OCI-LY7 (cell line): ENCODE results near the gene TMEM119. TPM values are rescaled to one million over a fixed set of nuclear protein-coding genes. Genes with fewer than 3 reads are reported as not detected.

Experiments used
- BruUV-seq: library from RNA; stranded (reverse); fragments of 400-500 nt; replicated peaks from 2 replicates; lab custom pipeline; 2021; lab: Mats Ljungman, UMichigan
- CTCF ChIA-PET: fragments of 300-600 bp; sonication (Branson Sonifier 250); formaldehyde crosslinking; loops from one replicate; lab custom pipeline; 2022; ENCODE audit warnings: antibody characterized with exemption; ENCODE audit not compliant: unreplicated experiment; lab: Charles Lee
- POLR2A ChIA-PET: fragments of 300-600 bp; sonication (Branson Sonifier 250); formaldehyde crosslinking; loops from one replicate; lab custom pipeline; 2022; ENCODE audit warnings: antibody characterized with exemption; lab: Charles Lee
- DNase-seq: peaks from one replicate; pipeline ENCODE4 v3.0.0-alpha.2; 2015; ENCODE audit warnings: low spot score
- H2AFZ ChIP-seq: fragments of 200-600 bp; sonication (generic), shearing (Covaris generic); 2 replicates; pipeline ENCODE4 v1.6.1; 2014; ENCODE audit warnings: mild to moderate bottlenecking, antibody characterized with exemption, low read length, moderate library complexity
- H3K27ac ChIP-seq: fragments of 200-600 bp; sonication (generic); 2 replicates; pipeline ENCODE4 v1.5.1; 2014; ENCODE audit warnings: mixed run types, low read depth, mild to moderate bottlenecking, moderate library complexity, low read length, inconsistent platforms; ENCODE audit not compliant: poor library complexity, severe bottlenecking
- H3K36me3 ChIP-seq: fragments of 200-600 bp; sonication (generic); 2 replicates; pipeline ENCODE4 v1.6.1; 2014; ENCODE audit warnings: mild to moderate bottlenecking, antibody characterized with exemption, low read length, moderate library complexity, mixed read lengths; ENCODE audit not compliant: insufficient read depth
- H3K4me1 ChIP-seq: fragments of 200-600 bp; sonication (generic); 2 replicates; pipeline ENCODE4 v1.5.1; 2014; ENCODE audit warnings: mild to moderate bottlenecking, low read length; ENCODE audit not compliant: insufficient read depth, poor library complexity, severe bottlenecking
- H3K4me2 ChIP-seq: fragments of 200-600 bp; sonication (generic); 2 replicates; pipeline ENCODE4 v1.6.1; 2014; ENCODE audit warnings: mild to moderate bottlenecking, low read length
- H3K4me3 ChIP-seq: fragments of 200-600 bp; sonication (generic); 2 replicates; pipeline ENCODE4 v1.5.1; 2014; ENCODE audit warnings: mild to moderate bottlenecking, low read depth, low read length; ENCODE audit not compliant: poor library complexity, severe bottlenecking
- H3K79me2 ChIP-seq: fragments of 200-600 bp; sonication (generic); 2 replicates; pipeline ENCODE4 v1.6.1; 2016; ENCODE audit warnings: low read depth, mild to moderate bottlenecking, low read length, moderate library complexity, mixed read lengths; ENCODE audit not compliant: insufficient read depth
- H3K9me2 ChIP-seq: fragments of 200-600 bp; sonication (generic); 2 replicates; pipeline ENCODE4 v1.6.1; 2016; ENCODE audit warnings: mild to moderate bottlenecking, low read length, mixed read lengths; ENCODE audit not compliant: insufficient read depth
- H3K9me3 ChIP-seq: fragments of 200-600 bp; sonication (generic); 2 replicates; pipeline ENCODE4 v1.6.1; 2014; ENCODE audit warnings: mild to moderate bottlenecking, mixed run types, low read length, mixed read lengths
- H4K20me1 ChIP-seq: fragments of 200-600 bp; sonication (generic); 2 replicates; pipeline ENCODE4 v1.6.1; 2014; ENCODE audit warnings: mild to moderate bottlenecking, antibody characterized with exemption, low read length, moderate library complexity, mixed read lengths; ENCODE audit not compliant: insufficient read depth
- CTCF ChIP-seq: fragments of 200-600 bp; sonication (generic); conservative IDR thresholded peaks from 2 replicates; pipeline ENCODE4 v1.5.1; 2014; ENCODE audit warnings: mild to moderate bottlenecking, antibody characterized with exemption, low read length, moderate library complexity, mixed read lengths
- EZH2phosphoT487 ChIP-seq: fragments of 200-600 bp; sonication (generic); IDR thresholded peaks from 2 replicates; pipeline ENCODE4 v1.6.1; 2018; ENCODE audit warnings: low read depth, borderline replicate concordance, mild to moderate bottlenecking, mixed run types, antibody characterized with exemption, low read length, moderate library complexity, mixed read lengths
- intact Hi-C: fragments of 100-400 bp; cut with micrococcal nuclease; formaldehyde crosslinking; loops from one replicate; pipeline ENCODE4 v1.10.0; 2022; ENCODE audit not compliant: unreplicated experiment
- total RNA-seq, 2 experiments: library from RNA; depleted of rRNA in 1 of 2; stranded (reverse); fragments of >200 nt in 1 of 2; shearing (Covaris generic) in 1 of 2; gene quantifications; 2 replicates each; pipeline ENCODE4 v1.2.3, GENCODE V29; 2014 to 2022

Gene TMEM119
- total RNA-seq, 2 experiments from 2014 or later: not detected

GRCh38 chr12:108560752-108561719 lies 36.8 kb downstream of the TMEM119 start, which contains the start of gene SART3:
SART3 (minus strand) TSS chr12:108561173; CDS start chr12:108561154, 19 bp downstream.
- no peaks in the 10 kb centered on the region for H3K9me2 ChIP-seq
- peak within 1 kb of the TSS; percentile 59 for H2AFZ ChIP-seq
- CTCF ChIA-PET: interaction anchor here (0.5 kb wide), 1 partner anchor 21 kb away, joined by 4 read pairs; no protein-coding TSS in a partner anchor
- no TSS peak for BruUV-seq
- peak within 1 kb of the TSS; percentile 82 for H3K27ac ChIP-seq
- H3K4me2 ChIP-seq: peak within 1 kb of the TSS; percentile 85
- peaks cover 82% of the 10 kb centered on the region for H3K79me2 ChIP-seq
- peaks cover 59% of the 10 kb centered on the region for H3K4me1 ChIP-seq
- H3K9me3 ChIP-seq: no peaks in the 10 kb centered on the region
- peaks cover 51% of the 10 kb centered on the region for H3K36me3 ChIP-seq
- TF ChIP-seq EZH2phosphoT487 (no peak), CTCF (no peak)
- intact Hi-C loops: loop anchor here (1.0 to 5.0 kb wide), 4 partner anchors 20 to 501 kb away; partner anchors contain the start of genes FICD and SSH1
- peak within 1 kb of the TSS; percentile 79 for H3K4me3 ChIP-seq
- peak; percentile 94 for DNase-seq
- H4K20me1 ChIP-seq: peaks cover 5% of the 10 kb centered on the region; the same call in 1 of the 2 replicates
- POLR2A ChIA-PET: interaction anchor here (0.5 to 15.0 kb wide), 10 partner anchors 8 to 536 kb away, joined by 3 to 309 read pairs (median 4); partner anchors contain the start of genes SELPLG and UNG

GRCh38 chr12:108560321-108560721 lies 37.6 kb downstream of the TMEM119 start:
- Histone ChIP-seq H3K4me1 (peaks cover 59% of the 10 kb centered on the region), H3K79me2 (peaks cover 88% of the 10 kb centered on the region), H2AFZ (no peak overlapping the region), H3K4me2 (peak overlapping the region; percentile 85), H3K9me3 (no peaks in the 10 kb centered on the region), H4K20me1 (peaks cover 5% of the 10 kb centered on the region; the same call in 1 of the 2 replicates), H3K9me2 (no peaks in the 10 kb centered on the region), H3K4me3 (peak overlapping the region; percentile 79), H3K27ac (peak overlapping the region; percentile 82), H3K36me3 (peaks cover 51% of the 10 kb centered on the region)
- POLR2A ChIA-PET: interaction anchor here (0.6 to 15.0 kb wide), 7 partner anchors 8 to 537 kb away, joined by 3 to 309 read pairs (median 4); partner anchors contain the start of genes SELPLG and UNG
- TF ChIP-seq CTCF: no peak
- no peak for TF ChIP-seq EZH2phosphoT487
- intact Hi-C loops: loop anchor here (2.0 to 5.0 kb wide), 3 partner anchors 46 to 502 kb away; partner anchors contain the start of genes FICD and SSH1
- CTCF ChIA-PET: interaction anchor here (0.5 kb wide), 1 partner anchor 20 kb away, joined by 4 read pairs; no protein-coding TSS in a partner anchor
- no TSS peak for BruUV-seq
- DNase-seq: no peak
